ENCODE data around the gene ZFPM1.

ZFPM1 gene

DNA sequence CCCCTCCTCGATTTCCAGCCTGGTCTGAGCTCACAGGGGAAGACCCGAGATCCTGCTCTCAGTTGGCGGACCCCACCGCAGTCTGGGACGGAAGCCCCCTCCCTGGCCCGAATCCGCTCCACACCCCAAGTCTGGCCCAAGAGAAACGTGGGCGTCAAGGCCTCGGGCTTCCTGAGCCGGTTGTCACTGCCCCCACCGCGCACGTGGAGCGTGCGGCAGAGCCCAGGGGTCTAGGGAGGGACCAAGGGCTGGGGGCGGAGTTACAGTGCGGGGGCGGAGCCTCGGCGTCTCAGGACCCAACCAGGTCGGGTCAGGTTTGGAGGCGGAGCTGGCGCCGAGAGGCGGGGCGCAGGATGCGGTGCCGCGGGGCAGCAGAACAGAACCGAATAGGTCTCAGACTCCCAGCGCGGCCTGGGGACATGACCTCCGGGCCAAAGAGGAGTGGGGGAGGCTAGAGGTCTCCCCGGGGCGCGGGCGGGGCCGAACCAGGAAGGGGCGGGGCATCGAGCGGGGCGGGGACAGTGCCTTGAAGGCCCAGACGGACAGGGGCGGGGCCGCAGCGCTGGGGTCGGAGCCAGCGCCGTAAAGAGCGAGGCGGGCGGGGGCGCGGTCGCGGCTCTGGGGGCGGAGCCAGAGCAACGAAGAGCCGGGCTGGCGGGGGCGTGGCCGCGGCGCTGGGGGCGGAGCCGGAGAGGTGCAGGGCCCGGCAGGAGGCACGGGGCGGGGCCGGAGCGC, 431 bp upstream of the ZFPM1 start:
- DNase-seq = peak; percentile 98

DNA sequence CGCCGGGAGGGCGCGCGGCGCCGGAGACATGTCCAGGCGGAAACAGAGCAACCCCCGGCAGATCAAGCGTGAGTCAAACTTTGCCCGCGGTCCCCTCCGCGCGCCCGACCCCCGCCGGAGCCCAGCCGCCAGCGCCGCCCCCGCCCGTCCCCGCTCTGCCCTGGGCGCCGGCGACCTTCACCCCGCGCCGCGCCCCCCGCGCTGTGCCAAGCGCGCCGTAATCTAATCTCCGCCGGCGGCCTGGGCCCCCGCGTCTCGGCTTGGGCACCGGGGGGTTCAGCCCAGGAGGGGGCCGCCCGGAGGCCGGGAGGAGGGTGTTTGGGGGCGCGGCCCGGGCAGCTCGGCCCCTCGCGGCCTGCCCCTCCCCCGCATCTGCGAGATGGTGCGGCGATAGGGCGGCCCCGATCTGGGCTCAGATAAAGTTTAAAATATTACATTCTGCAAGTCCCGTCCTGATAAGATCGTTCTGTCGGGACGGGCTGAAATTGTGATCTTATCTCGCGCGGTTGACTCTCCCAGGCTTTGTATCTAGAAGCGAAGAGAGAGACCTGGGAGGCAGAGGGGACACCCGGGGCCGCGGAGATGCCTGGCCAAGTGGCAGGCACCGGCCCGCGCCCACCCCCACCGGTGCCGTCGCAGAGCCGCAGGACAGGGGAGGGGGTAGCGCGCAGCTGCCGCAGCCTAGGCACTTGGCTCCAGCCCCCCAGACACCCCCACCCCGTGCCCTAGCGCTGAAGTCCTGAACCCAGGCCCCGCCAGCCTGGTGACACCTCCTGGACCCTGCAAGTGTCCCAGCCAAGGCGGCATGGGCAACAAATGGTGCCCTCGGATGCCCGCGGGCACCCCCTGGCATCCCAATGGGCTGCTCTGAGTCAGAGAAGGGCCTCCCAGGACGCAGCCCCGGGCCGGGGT, 787 bp downstream of the ZFPM1 start:
- DNase-seq = no peak

DNA sequence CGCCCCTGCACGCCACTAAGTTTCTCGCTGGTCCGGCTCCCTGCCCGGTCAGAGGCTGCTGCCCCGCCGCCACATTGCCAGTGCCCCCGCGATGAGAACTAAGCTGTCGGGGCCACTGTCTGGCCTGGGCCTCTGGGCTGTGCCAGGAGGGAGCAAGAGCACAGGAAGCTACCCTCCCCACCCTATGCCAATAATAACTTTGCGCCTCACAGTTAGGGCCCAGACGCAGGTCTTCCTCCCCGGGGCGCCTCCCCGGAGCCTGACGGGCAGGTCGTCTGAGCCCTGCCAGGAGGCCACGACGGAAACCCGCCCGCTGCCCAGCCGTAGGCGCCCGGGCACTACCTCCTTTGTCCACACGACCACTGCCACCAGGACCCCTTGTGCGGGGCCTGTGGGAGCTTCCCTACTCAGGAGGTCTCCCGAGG, 1.5 kb downstream of the ZFPM1 start:
- DNase-seq = peak; percentile 42

DNA sequence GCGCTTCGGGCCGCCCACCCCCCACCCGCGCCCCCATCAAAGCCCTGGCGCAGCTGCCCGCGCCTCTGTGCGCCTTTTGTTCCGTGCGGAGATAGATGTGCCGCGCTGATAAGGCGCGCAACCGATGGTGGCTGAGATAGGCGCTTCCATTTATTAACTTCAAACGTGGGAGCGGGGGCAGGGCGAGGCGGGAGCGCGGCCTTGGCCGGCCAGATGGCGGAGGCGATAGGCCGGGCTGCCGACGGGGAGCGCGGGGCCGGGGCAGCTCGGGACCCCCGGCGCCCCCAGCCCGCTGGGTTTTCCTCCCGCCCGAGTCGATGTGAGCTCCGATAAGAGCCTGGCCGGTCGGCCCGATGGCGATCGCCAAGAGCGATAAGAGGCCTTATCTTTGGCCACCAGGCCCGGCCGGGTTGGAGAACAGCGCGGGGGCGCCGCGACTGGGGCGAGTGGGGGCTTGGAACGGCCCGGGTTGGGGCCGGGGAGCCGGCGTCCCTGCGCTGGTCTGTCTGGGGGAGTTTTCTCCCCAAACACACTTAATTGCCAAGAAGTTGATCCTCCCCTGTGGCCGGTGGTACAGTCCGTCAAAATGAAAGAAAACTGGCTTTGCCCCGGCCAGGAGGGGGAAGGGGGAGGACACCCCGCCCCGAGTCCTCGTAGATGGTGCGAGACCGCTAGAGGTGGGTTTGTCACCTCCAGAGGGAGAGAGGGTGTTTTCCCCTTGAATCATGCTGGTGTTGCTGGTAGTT, 2.7 kb downstream of the ZFPM1 start:
- DNase-seq = peak; percentile 54

DNA sequence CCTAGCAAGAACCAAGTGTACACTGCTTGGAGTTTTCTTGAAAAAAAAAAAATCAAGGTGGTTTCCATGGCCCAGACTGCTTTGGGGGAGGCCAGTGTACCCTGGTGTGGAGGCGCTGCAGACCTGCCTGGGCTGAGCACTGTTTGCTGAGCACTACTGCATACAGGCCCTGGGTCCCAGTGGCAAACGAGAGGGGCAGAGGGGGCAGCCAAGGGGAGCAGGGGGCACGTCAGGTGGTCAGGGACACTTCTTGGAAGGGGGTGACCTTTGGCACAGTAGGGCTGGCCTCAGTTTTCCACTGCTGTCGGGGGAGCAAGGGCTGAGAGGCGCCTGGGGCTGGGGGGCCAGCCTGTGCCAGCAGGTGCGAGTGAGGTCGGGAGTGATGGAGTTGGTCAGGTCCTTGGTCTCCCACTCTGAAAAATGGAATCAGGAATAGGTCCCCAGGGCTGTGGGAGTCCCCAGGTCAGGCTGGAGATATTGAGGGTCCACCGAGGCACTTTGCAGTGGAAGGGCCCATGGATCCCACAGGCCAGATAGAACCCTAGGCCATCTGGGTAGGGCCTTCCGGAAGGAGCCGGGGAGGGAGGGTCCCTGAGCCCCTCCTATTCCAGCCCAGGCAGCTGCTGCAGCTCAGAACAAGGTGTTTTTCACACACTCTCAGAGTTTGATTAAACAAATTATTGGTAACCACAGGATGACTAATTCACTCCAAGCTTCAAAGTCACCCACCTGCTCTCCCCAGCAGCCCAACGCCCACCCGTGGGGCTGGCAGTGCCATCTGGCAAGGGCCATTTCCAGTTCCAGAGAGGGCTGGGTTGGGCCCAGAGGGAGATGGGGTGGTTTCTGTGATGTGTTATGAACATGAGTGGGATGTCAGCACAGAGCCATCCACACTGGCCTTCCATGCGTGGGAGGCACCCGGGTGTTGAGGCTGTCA, 3.5 kb downstream of the ZFPM1 start:
- peak; percentile 44 for DNase-seq

DNA sequence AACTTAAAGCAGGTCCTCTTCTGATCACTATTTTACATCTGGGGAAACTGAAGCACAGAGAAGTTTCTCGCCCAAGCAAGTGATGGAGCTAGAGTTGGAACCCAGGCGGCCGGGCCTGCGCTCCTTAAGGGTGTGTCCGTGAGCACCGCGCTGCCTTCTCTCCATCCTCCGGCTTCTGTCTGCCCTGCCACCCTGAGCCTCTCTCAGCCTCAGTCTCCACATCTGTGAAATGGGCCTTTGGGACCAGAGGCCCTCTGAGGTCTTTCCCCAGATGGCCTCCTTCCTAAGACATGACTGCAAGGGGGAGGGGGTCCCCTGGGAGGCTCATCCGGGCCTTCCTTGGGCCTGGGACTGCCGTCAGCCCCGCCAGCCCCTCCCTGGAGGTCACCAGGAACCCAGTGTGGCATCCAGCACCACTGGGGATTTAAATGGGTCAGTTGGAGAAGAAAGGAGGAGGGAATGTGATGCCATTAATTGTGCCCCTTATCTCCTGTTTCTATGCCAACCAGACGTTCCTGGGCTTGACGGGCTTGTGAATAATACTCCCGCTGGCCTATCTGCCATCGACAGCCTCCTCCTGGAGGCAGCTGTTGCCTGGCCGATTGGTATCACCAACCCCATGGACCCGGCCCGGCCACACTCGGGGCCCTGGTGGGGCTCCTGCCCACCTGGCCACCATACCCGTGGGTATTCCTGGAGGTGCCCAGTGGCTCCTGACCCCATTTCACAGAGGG, 5.1 kb downstream of the ZFPM1 start:
- DNase-seq = no peak

DNA sequence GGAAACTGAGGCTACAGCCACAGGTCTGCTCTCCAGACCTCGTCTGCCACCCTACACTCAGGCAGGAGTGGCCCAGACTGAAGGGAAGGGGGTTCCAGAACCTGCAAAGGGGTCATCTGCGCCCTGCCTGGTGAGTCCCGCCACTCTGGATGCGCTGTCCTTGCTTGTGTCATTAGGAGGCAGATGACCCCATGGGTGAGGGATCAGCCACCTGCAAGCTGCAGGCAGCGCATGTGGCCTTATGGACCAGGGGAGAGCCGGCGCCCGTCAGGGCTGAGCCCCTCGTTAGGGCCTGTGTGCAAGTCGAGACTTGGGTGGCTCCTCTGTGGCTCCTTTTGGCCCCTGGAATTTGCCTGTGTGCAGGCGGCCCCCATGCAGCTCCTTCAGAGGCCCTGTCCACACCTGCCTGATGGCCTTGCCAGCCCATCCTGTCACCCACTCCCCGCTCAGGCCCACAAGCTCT, 5.7 kb downstream of the ZFPM1 start:
- no peak for DNase-seq

DNA sequence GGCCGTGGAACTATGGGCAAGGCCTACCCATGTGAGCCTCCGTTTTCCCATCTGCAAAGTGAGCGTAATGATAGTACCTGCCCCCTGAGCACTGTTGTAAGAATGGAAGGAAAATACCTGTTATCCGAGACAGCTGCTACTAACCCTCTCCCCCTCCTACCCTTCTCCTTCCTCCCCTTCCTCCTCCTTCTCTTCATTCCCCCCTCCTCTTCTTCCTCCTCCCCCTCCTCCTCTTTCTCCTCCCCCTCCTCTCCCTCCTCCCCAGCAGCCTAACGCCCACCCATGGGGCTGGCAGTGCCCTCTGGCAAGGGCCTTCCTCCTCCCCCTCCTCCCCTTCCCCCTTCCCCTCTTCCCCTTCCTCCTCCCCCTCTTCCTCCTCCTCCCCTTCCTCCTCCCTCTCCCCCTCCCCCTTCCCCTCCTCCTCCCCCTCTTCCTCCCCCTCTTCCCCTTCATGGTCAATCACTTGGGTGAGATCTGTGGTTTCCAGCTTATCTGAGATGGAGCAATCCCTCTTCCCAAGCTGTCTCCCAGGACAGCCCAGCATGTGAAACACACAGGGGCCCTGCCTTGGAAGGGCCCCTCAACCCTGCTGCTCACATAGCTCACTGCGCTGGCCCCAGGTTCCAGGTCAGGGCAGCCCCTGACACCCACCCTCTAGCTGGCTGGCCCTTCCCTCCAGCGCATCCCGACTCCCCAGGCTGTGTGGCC, 6.4 kb downstream of the ZFPM1 start:
- no peak for DNase-seq

DNA sequence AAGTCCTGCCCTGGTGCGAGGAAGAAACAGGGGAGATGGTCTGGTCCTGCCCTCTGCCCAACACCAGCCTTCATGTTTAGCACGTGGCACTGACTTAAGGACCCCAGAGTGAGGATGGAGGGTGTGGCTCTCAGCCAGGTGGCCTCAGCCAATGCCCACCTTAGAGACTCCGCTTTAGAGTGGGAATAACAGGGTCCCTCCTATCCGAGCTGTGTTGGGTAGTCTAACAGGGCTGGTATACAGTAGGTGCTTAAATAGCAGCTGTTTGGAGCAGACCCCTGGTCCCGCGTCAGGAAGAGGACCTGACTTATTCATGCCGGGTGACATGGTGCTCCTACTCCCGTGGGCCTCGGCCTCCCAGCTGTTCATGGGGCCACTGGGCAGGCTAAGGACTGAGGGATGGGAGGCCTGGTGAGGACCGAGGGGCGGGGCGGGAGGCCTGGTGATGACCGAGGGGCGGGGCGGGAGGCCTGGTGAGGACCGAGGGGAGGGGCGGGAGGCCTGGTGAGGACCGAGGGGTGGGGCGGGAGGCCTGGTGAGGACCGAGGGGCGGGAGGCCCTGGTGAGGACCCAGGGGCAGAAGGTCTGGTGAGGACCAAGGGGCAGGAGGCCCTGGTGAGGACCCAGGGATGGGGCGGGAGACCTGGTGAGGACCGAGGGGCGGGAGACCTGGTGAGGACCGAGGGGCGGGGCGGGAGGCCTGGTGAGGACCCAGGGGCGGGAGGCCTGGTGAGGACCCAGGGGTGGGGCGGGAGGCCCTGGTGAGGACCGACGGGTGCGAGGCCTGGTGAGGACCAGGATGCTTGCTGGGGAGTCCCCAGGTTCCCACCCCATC, 7.6 kb downstream of the ZFPM1 start:
- no peak for DNase-seq

DNA sequence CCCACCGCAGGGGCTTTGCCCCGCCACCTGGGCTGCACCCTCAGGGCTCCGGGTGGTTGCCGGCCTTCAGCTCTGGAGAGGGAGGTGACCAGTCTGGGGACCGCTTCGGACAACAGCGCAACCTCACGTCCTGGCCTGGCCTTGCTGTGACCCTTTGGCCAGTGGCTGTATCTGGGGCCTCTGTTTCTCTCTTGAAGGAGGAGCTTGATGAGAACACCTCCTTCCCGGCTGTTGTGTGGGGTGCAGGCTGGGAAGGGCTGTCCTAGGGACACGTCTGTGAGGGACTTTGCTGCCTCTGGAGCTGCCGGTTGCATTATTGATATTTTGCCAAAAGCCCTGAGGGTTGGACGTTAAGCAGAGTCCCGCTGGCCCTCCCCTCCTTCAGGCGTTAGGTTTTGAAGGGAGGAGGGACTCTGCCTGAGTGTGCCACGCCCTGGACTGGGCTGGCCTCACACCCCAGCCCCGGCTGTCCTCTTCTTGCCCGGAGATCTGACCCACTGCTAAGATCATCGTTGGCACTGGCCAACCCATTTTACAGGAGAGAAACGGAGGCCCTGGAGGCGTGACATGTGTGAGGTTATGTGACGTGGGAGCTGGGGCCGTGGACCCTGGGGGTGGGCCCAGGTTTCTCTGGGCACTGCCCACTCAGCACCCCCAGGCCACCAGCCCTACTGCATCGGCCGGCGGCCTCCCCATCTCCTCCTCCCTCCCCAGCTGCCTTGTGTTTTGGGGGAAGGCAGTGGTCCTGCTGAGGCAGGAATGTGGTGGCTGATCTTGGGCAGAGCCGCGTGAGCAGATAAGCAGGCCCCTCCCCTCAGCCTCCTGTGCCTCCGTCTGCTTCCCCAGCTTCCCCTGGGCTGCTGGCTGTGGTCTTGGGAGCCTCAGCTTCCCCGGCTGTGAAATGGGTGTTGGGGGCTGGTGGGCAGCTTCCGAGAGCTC, 8.5 kb downstream of the ZFPM1 start:
- no peak for DNase-seq

DNA sequence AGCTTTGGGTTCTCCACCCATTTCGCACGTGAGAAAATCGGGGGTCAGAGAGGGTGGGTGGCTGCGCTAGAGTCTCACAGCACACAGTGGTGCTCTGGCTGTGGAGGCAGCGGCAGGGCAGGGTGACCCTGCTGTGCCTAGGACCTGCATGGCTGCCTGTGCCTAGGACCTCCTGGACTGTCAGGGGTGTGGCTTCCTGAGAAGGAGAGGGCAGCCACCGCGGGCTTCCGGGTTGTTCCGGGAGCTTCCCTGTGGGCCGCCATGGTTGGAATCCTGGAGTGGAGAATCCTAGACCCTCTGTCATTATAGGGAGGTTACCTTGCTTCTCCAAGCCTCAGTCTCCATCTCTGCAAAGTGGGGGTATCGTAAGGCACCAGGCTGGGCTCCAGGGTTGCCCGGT, 9.3 kb downstream of the ZFPM1 start:
- DNase-seq = no peak

DNA sequence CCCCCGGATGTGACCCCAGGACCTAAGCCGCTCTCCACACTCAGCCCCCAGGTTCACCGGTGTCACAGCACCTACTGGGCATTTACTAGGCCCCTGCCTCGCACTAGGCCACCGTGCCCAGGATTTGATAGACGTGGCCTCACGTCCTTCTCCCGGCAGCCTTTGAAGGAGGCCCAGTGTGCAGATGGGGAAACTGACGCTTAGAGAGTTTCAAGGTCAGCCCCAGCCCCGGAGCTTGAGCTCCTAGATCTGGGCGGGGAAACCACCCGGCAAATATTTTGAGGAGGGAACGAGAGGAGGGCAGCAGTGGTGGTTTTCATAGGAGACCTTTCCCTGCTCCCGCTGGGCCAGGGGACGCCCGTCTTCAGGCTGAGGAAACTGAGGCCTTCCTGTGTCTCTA, 10.3 kb downstream of the ZFPM1 start:
- no peak for DNase-seq

DNA sequence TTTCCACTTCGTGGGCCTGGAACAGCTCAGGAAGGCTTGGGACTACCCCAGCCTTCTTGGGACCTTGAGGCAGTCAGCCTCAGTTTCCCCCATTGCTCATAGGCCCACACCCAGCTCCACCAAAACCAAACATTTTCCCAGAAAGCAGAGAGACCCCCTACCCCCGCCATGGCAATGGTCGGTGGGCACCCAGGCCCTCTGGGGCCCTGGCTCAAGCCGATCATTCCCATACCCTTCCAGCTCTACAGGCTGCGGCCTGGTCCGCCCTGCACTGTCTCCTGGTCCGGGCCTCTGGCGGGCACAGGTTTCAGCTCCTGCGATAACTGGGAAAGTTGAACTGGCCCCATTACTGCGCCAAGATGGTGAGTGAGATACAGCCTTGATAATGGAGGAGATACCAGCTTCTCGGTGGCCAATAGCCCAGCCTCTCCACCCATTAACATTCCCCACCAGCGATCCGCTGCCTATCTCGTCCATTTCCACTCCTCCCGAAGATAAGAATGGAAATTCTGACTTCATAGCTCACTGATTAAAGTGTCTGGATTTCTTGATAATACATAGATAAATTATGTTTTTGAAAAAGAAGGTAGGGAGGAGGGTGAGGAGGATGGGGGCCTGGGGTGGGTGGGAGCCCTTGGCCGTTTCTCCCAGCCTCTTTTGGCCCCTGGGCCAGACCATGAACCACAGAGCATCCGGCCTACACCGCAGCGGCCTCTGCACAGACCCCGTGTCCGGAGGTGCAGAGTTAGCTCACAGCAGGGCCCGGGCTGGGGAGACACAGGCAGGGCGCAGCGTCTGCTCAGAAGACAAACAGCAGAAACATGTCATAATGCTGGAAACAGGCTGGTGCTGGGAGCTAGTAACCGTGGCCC, 11.6 kb downstream of the ZFPM1 start:
- DNase-seq = no peak

DNA sequence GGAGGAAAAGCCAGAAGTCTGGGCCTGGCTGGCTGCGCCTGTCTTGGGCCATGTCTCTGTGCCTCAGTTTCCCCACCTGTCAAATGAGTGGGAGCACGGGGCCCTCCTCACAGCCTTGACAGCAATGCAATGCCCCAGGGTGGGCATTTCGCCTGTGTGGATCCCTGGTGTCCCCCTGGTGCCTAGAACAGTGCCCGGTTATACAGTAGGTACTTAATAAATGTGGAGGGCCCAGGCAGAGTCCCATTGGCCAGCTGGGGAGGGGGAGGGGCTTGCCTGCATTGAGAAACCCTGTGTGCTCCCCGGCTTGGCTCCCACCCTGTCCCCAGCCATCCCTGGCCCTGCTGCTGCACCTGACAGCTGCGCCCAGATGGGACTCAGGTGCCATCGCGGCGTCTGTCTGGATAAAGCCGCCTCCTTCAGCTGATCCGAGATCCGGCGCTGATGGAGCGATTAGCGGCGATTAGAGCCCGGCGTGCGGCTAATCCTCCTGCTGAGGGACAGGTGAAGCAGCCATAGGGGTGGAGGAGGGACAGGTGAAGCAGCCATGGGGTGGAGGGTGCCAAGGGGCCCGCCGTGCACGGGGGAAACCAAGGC, 12.4 kb downstream of the ZFPM1 start:
- DNase-seq = no peak

DNA sequence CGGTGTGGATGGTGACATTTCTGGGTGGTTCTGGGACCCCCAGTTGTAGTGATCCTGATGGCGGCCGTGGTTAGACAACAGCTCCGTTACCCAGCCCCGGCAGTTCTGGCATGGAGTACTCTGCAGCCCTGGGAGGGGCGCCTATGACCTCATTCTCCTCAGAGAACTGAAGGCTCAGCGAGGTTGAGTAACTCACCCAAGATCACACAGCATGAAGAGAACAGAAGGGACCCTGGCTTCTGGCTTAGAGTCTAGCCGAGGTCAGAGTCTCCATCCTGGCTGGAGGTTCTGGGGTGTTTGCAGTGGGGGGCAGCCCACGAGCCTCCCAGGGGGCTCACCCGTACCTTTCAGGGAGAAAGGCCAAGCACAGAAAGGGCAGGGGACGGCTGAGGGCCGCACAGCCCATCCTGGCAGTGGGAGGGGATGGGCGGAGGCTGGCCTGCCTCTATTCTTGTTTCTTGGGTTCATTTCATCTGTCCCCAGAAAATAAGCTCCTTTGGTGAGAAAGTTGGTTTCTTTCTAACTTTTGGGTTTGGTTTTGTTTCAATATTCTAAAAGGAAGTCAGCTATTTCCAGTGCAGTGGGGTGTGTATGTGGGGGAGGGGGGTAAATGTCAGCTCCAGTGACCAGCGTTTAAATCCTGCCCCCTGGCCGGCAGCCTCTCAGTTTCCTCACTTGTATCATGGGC, 13.2 kb downstream of the ZFPM1 start:
- DNase-seq = no peak

DNA sequence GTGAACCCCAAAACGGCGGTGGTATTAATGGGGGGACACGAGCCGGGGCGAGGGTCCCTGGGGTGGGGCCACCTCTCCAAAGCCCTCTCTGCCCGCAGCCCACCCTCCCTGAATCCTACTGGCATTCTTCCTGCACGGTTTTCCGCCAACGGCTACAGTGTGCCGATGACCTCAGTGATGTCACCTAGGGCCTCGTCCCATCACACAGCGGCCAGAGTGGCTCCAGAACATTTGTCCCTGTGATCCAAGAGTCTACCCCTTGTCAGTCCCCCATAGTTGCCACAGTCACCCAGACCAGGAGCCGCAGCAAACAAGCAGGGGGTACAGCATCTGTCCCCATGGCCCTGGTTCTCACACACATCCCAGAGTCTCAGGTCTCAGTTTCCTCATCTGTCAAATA, 13.9 kb downstream of the ZFPM1 start:
- DNase-seq = no peak

DNA sequence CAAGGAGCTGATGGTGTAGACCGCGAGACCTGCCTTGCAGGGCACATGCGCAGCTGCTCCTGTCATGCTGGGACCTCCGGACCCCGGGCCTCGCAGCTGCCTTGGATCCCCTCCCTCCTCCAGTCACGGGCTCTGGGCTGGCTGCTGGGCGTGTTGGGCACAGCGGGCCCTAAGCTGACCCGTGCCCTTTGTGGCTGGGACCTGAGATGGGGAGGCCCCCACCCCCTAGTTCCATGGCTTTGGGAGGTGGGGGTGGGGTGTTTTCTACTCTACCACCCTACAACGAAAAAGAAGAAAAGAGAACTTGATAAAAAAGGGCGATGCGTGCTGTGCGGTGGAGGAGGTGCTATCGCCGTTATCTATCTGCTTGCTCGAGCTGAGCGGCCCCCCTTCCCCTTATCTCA, 14.5 kb downstream of the ZFPM1 start:
- no peak for DNase-seq

Measured in activated effector memory CD4-positive, alpha-beta T cell treated with Interleukin-2 at 50 U/mL for 16 hours (primary cell).